Measurements from ENCODE around the gene SLC25A41.

The SLC25A41 gene

DNA sequence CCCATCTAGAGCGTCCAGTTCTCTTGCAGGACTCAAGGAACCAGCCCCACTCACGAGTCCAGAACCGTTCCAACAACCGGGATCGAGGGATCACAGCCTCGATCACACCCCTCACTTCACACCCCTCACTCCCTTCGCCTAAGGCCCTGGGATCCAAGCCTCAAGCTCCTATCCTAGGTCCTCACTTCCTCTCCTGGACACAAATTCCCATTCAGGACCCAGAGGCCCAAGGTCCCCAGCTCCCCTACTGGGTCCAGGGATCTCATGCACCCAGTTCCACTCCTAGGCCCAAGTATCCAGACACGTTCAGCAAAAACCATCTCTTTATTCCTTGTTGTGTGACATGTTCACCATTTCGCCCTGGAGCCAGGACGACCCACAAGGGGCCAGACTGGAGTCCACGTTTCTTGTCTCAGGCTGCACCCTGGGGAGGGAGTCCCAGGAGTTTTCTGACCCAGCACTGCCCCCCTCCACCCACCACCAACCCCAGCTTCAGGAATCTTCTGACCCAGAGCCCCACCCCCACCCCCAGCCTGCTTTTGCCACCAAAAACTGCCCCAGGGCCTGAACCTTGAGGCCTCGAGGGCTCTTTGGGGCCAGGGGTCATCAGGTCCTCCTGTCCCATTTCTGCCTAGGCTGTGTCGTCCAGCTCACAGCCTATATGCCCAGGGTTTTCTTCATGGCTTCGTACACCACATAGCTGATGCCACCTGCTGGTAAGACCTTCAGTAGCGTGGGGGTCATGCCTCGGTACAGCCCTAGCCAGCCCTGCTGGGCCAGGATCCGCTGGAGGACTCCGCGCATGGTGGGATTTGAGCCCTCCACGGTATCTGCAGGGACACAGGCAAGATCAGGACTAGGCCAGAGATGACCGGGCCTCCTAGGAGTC, 7.6 kb downstream of the SLC25A41 start:
- peak; percentile 48 for DNase-seq

DNA sequence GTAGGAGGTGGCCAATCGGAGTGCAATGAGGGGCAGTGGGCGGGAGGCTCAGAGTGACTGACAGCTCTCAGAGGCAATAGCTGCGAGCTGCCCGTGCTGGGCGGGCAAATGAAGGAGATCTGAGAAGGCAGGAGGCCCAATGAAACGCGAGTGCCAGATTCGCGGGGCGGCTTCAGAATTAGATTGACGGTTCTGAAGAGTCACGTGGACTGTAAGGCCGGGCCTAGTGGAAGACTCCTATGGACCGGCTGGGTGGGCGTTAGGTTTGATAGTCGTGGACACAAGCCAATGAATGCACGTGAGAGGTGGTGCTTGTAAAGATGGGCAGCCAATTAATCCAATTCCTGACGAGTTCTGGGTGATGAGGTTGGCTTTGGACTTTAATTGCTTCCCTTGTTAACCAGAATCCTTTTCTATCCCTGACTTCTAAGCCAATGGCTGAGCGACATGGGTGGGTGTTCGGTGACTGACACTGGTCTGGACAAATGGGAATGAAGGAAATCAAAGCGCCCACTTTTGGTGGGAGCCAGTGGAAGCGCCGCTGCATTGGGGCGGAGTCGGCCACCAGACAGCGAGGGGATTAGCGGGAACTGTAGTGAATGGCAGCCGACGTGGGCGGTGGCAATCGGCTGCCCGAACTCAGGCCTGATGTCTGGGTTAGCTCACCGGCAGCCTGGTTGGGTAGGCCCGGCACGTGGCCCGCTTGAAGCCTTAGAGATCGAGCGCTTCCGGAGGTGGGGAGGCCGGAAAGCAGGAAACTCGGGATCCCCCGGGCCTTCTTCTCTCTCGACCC, 8.4 kb downstream of the SLC25A41 start:
- peak; percentile 100 for DNase-seq

DNA sequence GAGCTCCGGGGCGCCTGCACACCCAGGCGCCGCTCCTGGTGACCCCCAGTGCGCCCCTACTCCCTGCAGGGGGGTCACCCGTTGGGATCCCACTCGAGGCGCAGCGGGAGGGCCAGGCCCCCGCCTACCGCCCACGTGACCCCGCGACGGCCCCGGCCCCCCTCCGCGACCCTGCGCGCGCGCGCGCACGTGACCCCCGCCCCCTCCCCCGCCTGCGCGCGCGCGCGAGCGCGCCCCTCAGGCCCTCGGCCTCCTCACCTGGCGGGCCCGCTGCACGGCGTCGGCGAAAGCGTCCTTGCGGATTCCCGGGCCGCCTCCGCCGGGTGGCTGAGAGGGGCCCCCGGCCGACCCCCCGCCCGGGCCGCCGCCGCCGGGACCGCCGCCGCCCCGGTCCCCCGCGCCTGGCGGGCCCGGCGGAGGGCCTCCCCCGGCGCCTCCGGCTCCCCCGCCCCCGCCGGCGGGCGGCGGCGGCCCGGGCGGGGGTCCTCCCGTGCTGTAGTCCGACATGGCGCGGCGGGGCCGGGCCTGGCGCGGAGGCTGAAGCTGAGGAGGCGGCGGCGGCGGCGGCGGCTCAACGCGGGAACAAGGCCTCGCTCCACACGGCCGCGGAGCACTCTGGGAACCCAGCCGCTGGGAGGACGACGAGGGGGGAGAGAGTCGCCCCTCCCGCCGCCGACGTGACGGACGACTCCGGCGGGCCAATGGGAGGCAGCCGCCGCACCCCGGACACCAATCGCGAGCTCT, 9.2 kb downstream of the SLC25A41 start, which contains the start of gene KHSRP:
KHSRP (minus strand) TSS at position 617 of the 744 bp plus-strand sequence; CDS start at position 507, 110 bp downstream.
- no peak for DNase-seq

DNA sequence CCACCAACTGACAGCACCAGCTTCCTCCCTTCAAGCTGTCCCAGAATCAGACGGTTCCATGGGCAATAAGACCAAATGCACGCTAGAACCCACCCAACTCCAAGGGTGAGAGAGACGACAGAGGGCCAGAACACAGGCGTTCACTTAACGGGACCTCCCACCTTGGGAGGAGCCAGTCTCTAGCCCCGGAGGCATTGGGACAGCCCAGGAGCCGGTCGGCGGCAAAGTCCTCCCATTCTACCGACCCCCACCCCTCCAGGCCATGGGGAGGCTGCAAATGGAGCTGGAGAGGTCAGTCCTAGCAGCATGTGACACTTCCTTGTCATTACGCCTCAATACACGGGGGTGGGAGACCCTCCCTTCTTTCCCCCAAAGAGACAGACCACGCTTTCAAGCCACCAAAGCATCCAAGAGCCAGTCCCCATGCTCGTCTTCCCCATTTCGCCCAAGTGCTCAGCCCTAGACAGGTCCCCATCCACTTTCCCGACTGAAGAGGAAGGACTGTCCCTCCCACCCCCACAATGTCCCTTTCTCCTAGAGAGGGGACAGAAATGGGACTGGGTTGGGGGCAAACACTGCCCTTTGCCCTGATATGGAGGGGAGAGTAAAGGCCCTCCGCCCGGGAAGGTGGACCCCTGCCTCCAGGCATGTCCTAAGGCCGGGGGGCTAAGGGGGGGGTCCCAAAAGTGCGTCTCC, 9.9 kb downstream of the SLC25A41 start:
- no peak for DNase-seq

DNA sequence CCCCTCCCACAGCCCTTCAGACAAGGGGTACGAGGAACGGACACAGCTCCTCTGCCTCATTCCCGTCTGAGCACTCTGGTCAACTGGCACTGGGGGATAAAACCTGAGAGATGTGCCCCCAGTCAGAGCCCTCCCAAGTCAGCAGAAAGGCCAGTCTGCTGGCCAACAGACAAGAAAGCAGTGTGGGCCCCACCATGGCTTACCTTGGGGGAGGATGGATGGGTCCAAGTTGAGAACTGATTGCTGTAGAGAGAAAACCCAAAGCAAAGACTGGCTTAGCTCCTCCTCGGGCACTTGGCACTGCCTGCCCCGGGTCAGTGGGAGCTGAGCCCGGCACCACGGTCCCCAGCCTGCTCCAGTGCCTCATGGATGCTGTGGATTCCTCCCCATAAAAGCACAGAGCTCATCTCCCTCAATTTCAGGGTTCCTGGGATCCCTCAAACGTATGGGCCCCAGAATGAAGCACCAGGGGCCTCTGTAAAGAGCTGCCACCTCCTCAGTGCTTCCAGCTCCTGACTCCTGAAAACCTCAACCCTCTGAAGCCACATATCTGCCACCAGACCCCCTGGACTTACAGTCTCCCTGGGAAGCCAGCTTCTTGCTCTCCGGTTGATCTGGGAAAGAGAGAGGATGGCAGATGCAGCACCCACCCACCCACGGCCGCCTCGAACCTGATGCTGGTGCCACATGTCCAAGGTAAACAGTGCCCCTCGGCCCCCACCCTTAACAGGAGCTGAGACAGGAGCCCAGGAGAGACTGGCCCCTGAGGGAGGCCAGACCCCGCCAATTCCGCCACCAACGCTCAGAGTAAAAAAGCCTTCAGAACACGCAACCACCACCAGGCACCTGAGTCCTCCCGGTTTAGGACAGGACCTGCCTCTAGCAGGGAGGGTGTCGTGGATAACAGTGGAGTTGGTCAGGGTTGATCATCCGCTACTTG, 12.2 kb downstream of the SLC25A41 start:
- DNase-seq, result no peak

DNA sequence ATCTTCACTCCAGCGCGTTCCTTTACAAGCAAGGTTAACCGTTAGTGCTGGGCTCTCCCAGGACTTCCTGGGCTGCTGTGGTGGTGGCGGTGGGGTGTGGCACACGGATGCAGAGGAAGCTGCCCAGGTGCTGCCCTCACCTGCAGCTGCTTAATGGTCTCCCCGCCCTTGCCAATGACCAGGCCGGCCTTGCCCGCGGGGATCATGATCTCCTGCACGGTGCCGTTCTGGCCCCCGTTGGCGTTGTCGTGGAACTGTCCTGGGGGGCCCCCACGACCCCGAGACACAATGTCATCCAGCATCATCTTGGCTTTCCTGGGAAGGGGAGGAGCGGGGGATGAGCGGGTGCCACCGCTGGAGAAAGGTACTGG, 15.0 kb downstream of the SLC25A41 start:
- DNase-seq, result no peak

DNA sequence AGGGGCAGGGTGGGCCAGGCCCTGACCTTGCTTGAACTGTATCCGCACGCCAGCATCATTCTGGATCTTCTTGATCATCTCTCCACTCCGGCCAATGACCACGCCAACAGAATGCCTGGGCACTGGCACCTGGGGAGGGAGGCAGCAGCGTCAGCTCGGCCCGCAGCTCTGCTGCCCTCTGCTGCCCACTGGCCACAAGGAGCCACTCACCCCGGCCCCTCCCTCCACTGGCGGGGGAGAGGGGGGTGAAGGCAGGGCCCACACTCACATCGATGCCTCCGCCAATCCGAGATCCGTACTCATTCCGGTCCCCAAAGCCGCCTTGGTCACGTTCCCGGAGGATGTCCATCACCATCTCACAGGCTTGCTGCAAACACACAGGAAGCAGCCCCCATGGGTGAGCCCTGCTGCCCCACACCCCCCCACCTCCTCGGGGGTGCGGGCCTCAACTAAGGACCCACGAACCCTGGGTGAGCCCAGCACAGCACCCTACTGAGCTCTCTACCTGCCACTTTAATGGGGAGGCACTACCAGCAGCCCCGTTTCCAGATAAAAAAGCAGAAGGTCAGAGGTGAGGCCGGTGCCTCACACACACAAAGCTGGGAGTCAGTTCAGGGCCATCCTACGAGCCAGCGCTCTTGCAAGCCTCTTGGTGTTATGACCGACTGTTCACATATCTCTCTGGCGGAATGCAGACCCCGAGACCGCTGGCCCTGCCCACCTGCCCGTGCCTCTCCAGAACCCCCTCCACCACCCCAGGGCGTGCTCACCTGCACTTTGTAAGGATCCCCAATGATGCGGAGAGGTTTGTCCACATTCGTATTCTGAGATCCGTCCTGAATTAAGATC, 15.6 kb downstream of the SLC25A41 start:
- no peak for DNase-seq

GRCh38 chr19:6416658-6417405, 16.7 kb downstream of the SLC25A41 start:
- DNase-seq, result no peak

DNA sequence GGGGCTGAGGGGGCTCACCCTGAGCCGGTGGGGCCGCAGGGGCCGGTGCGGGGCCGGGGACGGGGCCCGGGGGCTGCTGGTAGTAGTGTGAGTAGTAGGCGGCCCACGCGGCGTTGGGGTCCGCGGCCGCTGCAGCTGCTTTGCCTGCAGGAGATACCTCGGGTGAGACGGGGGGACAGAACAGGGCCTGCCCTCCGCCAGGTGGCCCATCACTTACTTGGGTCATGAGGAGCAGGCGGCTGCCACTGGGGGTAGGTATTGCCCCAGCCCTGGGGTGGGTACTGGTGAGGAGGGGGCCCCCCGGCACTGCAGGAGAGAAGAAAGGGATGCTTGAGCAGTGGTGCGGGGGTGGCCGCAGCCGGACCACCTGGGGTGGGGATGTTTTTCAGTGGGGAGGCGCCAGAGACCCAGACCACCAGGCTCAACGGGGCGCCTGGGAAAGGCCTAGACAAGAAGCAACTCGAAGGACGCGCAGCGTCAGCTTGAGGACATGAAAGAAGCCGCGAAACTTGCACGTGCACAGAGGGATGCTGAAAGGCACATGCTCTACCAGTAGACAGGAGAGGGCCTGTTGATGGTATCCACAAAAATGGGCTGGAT, 17.9 kb downstream of the SLC25A41 start:
- DNase-seq, result no peak

DNA sequence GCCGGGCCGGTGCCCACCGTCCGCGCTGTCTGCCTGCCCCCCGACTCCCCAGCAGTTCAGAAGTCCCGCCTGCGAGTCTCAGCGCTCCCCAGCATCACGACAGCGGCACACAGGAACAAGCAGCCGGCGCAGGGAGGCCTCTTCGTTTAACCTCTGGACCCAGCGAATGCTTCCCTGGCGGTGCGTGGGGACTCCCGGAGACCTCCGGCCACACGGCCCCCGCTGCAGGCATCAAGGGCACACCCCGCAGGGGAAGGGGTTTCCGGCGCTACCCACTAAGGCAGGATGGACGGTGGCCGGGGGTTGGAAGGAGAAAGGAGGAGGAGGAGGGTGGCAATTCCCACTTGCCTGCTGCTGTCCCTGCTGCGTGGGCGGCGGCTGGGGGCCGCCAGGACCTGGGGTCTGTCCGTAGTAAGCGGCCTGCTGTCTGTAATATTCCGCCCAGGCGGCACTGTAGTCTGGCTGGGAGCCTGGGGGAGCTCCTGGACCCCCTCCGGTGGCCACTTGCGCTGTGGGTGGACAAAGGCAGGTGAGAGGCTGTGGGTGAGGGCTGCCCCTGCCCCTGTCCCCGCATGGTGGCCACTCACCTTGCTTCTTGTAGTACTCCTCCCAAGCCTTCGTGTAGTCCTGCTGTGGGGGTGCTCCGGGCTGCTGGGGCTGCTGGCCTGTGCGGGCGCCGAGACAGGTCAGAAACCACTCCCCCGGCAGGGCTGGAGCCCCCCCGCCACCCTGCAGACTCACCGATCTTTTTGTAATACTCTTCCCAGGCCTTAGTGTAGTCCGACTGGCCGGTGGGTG, 18.6 kb downstream of the SLC25A41 start:
- DNase-seq, result no peak

DNA sequence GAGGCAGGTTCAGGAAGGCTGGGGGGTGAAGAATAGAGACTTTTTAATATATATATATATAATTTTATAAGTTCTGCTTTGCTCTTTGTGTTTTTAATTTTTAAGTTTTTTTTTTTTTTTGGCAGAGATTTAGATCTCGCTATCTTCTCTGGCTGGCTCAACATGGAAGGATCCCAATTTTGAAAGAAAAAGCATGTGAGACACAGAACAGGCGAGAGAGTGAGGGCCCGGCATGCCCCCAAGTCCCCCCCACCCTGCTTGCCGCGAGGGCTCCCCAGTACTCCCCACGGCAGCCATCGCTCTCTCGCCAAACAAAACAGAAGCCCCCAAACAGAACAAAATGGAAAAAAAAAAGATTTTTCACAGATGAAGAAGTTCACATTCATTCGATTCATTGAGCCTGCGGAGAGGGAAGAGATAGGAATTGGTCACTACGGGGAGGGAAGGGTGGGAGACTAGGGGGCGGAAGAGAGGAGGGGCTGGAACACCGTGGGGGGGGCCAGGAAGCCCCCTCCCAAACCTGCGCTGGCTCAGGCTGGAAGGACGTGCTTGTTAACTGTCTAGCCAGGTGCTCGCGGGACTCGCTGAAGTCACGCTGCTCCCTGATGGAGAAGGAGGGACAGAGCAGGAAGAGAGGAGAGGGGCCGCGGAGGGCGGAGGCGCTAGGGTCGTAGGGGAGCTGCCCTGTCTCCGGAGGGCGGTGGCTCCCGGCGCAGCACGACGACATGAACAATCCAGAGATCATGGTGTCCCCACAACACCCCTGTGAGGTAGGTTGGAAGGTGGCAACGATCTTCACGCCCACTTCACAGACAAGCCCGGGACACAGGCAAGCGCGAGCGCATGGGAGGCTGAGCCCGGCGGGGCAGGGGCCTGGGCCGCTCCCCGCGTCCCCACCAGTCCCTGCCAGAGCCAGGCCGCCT, 19.6 kb downstream of the SLC25A41 start:
- DNase-seq, result no peak

- DNase-seq, result no peak
Observed at GRCh38 chr19:6413291-6413690, 20.3 kb downstream of the SLC25A41 start.

GRCh38 chr19:6412447-6413091, 21.0 kb downstream of the SLC25A41 start:
- DNase-seq, result no peak

DNA sequence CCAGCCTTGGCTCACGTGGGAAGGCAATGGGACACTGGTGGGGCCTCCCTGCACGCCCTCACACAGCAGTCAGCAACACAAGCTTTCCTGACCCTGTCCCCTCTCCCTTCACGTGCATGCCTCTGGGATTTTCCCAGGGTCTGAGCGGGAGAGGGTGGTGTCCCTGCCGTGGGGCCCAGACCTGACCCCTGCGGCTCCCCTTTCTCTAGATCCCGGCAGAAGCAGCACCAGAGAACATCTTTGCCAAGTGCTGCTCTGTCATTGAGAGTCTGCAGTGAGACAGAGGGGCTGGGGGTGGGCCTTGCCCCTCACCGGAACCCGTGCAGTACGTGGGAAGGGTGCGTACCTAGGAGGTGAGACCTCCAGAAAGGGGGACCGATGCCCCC, 21.5 kb downstream of the SLC25A41 start:
- DNase-seq, result no peak

GRCh38 chr19:6409346-6409745, 24.2 kb downstream of the SLC25A41 start:
- no peak for DNase-seq

GRCh38 chr19:6406401-6406800, 27.2 kb downstream of the SLC25A41 start:
- DNase-seq, result no peak

Data from GDM1 (cell line).